Pancreas (tissue), 10 donors: ENCODE measurements around the gene ZMIZ1. TPM values are rescaled to one million over a fixed set of nuclear protein-coding genes. Genes with fewer than 3 reads are reported as not detected.

Experiments used
- ATAC-seq, 4 donors: fragments of 200-7000 bp; cut with Tn5 transposase; one replicate each; pipeline versions ENCODE4 v1.8.0 to v1.9.1; 2020; ENCODE audit warnings: mild to moderate bottlenecking in 4 of 4, moderate library complexity in 4 of 4
- DNase-seq, 6 donors: peaks; one replicate each; pipeline ENCODE4 v3.0.0-alpha.2; 2020
- FAIRE-seq: peaks from 2 replicates; lab custom pipeline; 2012; peaks lifted over from hg19 to GRCh38; lab: Jason Lieb, UNC
- H3K27ac ChIP-seq, 4 donors: fragments of 200-600 bp; sonication (generic); 1 replicate in 3 of 4; 2 replicates in 1 of 4; pipeline versions ENCODE4 v1.5.0 to v1.8.0; 2020
- H3K27me3 ChIP-seq, 4 donors: fragments of 200-600 bp; one replicate each; pipeline ENCODE4 v1.8.0; 2021
- H3K36me3 ChIP-seq, 3 donors: fragments of 200-600 bp; sonication (generic) in 1 of 3; one replicate each; pipeline versions ENCODE4 v1.5.0 to v1.8.0; 2020 to 2021
- H3K4me1 ChIP-seq, 3 donors: fragments of 200-600 bp; one replicate each; pipeline ENCODE4 v1.8.0; 2021
- H3K4me3 ChIP-seq, 4 donors: fragments of 200-600 bp; sonication (generic) in 2 of 4; one replicate each; pipeline versions ENCODE4 v1.5.0 to v1.8.0; 2020 to 2021
- H3K9me3 ChIP-seq, 4 donors: fragments of 200-600 bp; one replicate each; pipeline ENCODE4 v1.8.0; 2021
- CTCF ChIP-seq, 4 donors: fragments of 200-600 bp; sonication (generic) in 3 of 4; IDR thresholded peaks; one replicate each; pipeline versions ENCODE4 v1.5.0 to v1.8.0; 2021; ENCODE audit warnings: antibody characterized with exemption in 4 of 4
- WGBS, 2 donors: extraction: QIAGEN DNeasy Blood & Tissue Kit; methylation state at CpG; one replicate each; pipeline ENCODE4 v1.1.7; 2013; 5-methylcytosine and 5-hydroxymethylcytosine counted together
- intact Hi-C, 3 donors: fragments of 100-400 bp; cut with DNase I; formaldehyde crosslinking; loops; one replicate each; pipeline versions ENCODE4 v1.11.1 to v1.14.2; 2022
- polyA plus RNA-seq, 2 donors: library from polyadenylated mRNA; stranded (reverse); fragments of 200-250 nt; gene quantifications; one replicate each; pipeline ENCODE4 v1.2.3, GENCODE V29; 2013
- total RNA-seq, 6 donors: library from RNA; stranded (reverse); fragmentation: NEBNext Ultra II Directional in 4 of 6; extraction: Animal tissue kit (Norgen Biotek cat#: 25700) in 4 of 6; gene quantifications; one replicate each; pipeline versions ENCODE4 v1.2.1 to v1.2.4, GENCODE V29; 2021 to 2023
- donor health status: healthy with polysubstance abuse.
- donor health status: DM: no; HTN: no; CAD: no; lungs with moderate emphysema.
- donor health status: DM: no; HTN: no; CAD: no.
- donor health status: control.
- donor health status: control.
- donor health status: Bipolar disorder and iron deficiency.
- donor health status: DM: yes; HTN: yes; CAD: no.
- donor health status: DM: no; HTN: no; CAD: no.
- donor health status: DM: no; HTN: no; CAD: no.
- donor health status: DM: yes; HTN: yes; CAD: no.

ZMIZ1 gene
- total and polyA plus RNA-seq, 8 donors: 14.5 to 45.0 (median 21.9) TPM

GRCh38 chr10:79103129-79103528 lies 34.4 kb downstream of the ZMIZ1 start:
- H3K36me3 ChIP-seq: no peaks in the 10 kb centered on the region
- H3K27ac ChIP-seq: peak overlapping the region in 2 of 4 donors; percentile 13 to 63
- H3K4me3 ChIP-seq: no peak overlapping the region
- no peak for TF ChIP-seq CTCF (IDR thresholded peaks at IDR 0.05)
- FAIRE-seq (no peak), DNase-seq (peak in 1 of 6 donors; percentile 54), ATAC-seq (no peak)
- peaks cover 25 to 47% (median 33%) of the 10 kb centered on the region in 3 donors for H3K4me1 ChIP-seq
- WGBS, 2 donors: 86 to 92% methylated on average over 13 of the region's 13 CpGs
- no peaks in the 10 kb centered on the region for H3K9me3 ChIP-seq
- H3K27me3 ChIP-seq: no peaks in the 10 kb centered on the region
- intact Hi-C loops: no loop called here

- Histone ChIP-seq H3K36me3 (no peaks in the 10 kb centered on the region), H3K27me3 (no peaks in the 10 kb centered on the region), H3K27ac (peak overlapping the region in 2 of 4 donors; percentile 13 to 41), H3K4me3 (no peak overlapping the region), H3K9me3 (no peaks in the 10 kb centered on the region), H3K4me1 (peaks cover 25 to 45% (median 30%) of the 10 kb centered on the region in 3 donors)
- FAIRE-seq: no peak
- ATAC-seq: peak in 3 of 4 donors; percentile 2 to 15 (median 5)
- DNase-seq: no peak
- TF ChIP-seq CTCF (IDR thresholded peaks at IDR 0.05): no peak
- WGBS, 2 donors: 47 to 56% methylated on average over 8 of the region's 8 CpGs
- intact Hi-C loops: no loop called here
Observed at GRCh38 chr10:79103585-79103984, 34.8 kb downstream of the ZMIZ1 start.

GRCh38 chr10:79105150-79105739 lies 36.5 kb downstream of the ZMIZ1 start:
- H3K4me3 ChIP-seq: no peak overlapping the region
- 28 to 30% methylated on average over 11 of the region's 11 CpGs for WGBS, 2 donors
- H3K27me3 ChIP-seq: no peaks in the 10 kb centered on the region
- peak overlapping the region in 2 of 4 donors; percentile 9 to 42 for H3K27ac ChIP-seq
- FAIRE-seq (no peak), DNase-seq (no peak), ATAC-seq (peak in 1 of 4 donors; percentile 16)
- H3K36me3 ChIP-seq: no peaks in the 10 kb centered on the region
- H3K9me3 ChIP-seq: no peaks in the 10 kb centered on the region
- intact Hi-C loops: no loop called here
- H3K4me1 ChIP-seq: peaks cover 25 to 45% (median 30%) of the 10 kb centered on the region in 3 donors
- peak in 1 of 4 donors; percentile 18 for TF ChIP-seq CTCF (IDR thresholded peaks at IDR 0.05)

- Histone ChIP-seq H3K36me3 (no peaks in the 10 kb centered on the region), H3K27ac (no peak overlapping the region), H3K4me1 (peaks cover 26 to 42% (median 29%) of the 10 kb centered on the region in 3 donors), H3K9me3 (no peaks in the 10 kb centered on the region), H3K27me3 (no peaks in the 10 kb centered on the region), H3K4me3 (no peak overlapping the region)
- intact Hi-C loops: no loop called here
- DNase-seq (peak in 1 of 6 donors; percentile 20), FAIRE-seq (no peak), ATAC-seq (no peak)
- no peak for TF ChIP-seq CTCF (IDR thresholded peaks at IDR 0.05)
- WGBS, 2 donors: 65 to 67% methylated on average over 6 of the region's 6 CpGs
Observed at GRCh38 chr10:79105818-79106217, 37.1 kb downstream of the ZMIZ1 start.
